Measurements from ENCODE around the gene ARFGAP3.

DNA sequence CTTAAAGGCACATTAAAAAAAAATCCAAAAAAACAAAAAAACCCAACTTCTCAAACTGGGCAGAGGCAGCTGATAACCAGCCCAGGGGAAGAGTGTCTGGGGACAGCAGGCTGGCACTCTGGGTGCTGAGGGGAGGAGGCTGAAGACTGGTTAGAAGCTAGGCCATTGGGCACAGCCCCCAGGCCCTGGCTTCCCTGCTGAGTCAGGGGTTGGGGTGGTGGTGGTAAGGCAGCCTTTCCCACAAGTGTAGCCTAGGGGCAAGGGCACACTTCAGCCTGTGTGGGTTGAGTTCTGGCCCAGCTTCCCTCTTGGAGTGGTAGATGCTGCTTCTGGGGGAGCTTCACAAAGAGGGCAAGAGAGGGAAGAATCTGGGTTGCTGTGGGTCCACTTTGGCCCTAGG lies 16.3 kb upstream of the ARFGAP3 start:
- no peak for TF ChIP-seq CTCF (conservative IDR thresholded peaks at IDR 0.05; ENCODE audit: low read depth in 2 of 2)
- TF ChIP-seq JUNB (IDR thresholded peaks at IDR 0.05; ENCODE audit: unreplicated experiment): no peak
- TF ChIP-seq, protein P1, sequence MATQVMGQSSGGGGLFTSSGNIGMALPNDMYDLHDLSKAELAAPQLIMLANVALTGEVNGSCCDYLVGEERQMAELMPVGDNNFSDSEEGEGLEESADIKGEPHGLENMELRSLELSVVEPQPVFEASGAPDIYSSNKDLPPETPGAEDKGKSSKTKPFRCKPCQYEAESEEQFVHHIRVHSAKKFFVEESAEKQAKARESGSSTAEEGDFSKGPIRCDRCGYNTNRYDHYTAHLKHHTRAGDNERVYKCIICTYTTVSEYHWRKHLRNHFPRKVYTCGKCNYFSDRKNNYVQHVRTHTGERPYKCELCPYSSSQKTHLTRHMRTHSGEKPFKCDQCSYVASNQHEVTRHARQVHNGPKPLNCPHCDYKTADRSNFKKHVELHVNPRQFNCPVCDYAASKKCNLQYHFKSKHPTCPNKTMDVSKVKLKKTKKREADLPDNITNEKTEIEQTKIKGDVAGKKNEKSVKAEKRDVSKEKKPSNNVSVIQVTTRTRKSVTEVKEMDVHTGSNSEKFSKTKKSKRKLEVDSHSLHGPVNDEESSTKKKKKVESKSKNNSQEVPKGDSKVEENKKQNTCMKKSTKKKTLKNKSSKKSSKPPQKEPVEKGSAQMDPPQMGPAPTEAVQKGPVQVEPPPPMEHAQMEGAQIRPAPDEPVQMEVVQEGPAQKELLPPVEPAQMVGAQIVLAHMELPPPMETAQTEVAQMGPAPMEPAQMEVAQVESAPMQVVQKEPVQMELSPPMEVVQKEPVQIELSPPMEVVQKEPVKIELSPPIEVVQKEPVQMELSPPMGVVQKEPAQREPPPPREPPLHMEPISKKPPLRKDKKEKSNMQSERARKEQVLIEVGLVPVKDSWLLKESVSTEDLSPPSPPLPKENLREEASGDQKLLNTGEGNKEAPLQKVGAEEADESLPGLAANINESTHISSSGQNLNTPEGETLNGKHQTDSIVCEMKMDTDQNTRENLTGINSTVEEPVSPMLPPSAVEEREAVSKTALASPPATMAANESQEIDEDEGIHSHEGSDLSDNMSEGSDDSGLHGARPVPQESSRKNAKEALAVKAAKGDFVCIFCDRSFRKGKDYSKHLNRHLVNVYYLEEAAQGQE (IDR thresholded peaks at IDR 0.05; ENCODE audit: unreplicated experiment): no peak
- TF ChIP-seq EZH2phosphoT487 (IDR thresholded peaks at IDR 0.05; ENCODE audit: unreplicated experiment): no peak
- TF ChIP-seq POLR2AphosphoS5 (IDR thresholded peaks at IDR 0.05; ENCODE audit: low read depth): no peak
- no peak for TF ChIP-seq CREB1 (CRISPR knock-in tag; IDR thresholded peaks at IDR 0.05; ENCODE audit: low read depth)
- no peak for TF ChIP-seq EZH2 (IDR thresholded peaks at IDR 0.05; ENCODE audit: low read depth, unreplicated experiment)
- no peak for TF ChIP-seq STAT1 (IDR thresholded peaks at IDR 0.05; ENCODE audit: unreplicated experiment)
- no peak for TF ChIP-seq ZNF331 (CRISPR knock-in tag; IDR thresholded peaks at IDR 0.05; ENCODE audit: low read depth)
- TF ChIP-seq ETS1 (IDR thresholded peaks at IDR 0.05): no peak
- TF ChIP-seq NANOG (IDR thresholded peaks at IDR 0.05; ENCODE audit: borderline replicate concordance): no peak

All from GM23338 (cell line).